Cortex of kidney (tissue), 1 donor: ENCODE results near the gene NKX6-2.
"Not testable (repeated sequence)": the region's sequence is repeated elsewhere in the genome, so short reads cannot be mapped to it uniquely, and the experiment has no call there.

Experiments
- DNase-seq: peaks from one replicate; lab custom pipeline; 2025; lab: John Stamatoyannopoulos, UW

Gene NKX6-2

GRCh38 chr10:132785723-132786475 lies at the start of gene NKX6-2:
TSS of gene NKX6-2 (minus strand) at chr10:132786147. CDS start at chr10:132785948, 199 bp downstream.
- no peak for DNase-seq

GRCh38 chr10:132834891-132835847 lies 49.2 kb upstream of the NKX6-2 start:
- DNase-seq = no peak

DNA sequence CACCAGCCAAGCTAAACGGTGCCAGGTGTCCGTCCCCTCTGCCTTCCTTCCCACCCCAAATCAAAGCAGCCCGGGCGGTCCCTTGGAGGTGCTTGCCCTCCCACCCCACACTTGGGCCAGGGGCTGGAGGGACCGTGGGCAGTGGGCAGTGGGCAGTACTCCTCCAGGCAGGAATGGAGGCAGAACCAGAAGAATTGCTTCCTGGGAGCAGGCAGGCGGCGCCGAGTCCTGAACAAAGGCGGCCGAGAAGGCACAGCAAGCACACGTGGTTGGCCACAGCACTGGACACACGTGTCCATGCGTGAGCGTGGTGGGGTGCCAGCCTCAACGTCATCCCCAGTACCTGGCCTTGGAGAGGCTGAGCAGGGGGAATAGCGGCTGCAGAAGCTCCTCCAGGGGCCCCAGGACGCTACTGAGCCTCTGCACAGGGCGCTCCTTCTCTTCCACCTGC lies 48.4 kb upstream of the NKX6-2 start:
- DNase-seq = no peak

- no peak for DNase-seq
Observed at GRCh38 chr10:132833421-132834111, 47.6 kb upstream of the NKX6-2 start.

DNA sequence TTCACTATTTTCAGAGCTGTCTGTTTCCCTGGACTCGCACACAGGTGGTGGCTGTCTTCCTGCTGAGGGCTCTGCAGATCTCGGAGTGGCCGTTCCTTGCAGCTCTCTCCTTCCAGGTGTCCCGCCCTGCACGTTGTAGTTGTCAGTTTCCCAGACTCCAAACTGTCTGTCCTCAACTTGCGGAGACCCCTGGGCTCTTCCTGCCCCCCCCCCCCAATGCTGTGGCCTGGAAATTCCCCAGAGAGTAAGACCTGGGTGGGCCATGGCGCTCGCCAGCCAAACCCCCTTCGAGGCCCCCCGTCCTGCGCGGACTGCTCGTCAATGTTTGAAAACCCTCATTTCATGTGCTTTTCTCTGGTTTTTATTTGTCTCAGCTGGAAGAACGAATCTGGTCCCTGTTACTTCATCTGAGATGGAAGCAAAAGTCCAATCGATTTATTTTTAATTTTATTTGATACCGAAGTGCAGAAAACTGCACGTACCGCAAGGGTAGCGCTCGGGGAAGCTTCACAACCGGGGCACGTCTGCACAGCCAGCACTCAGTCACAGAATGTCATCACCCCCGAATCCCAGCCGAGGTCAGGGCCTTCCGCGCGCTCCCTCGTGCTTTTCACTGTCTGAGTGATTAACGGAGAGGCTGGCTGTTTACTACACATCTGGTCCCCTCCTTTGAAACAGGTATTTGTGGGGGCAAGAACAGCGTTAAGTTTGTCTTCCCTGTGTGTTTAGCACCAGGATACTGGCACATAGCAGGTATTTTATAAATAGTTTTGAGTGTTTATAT lies 46.4 kb upstream of the NKX6-2 start:
- no peak for DNase-seq

DNA sequence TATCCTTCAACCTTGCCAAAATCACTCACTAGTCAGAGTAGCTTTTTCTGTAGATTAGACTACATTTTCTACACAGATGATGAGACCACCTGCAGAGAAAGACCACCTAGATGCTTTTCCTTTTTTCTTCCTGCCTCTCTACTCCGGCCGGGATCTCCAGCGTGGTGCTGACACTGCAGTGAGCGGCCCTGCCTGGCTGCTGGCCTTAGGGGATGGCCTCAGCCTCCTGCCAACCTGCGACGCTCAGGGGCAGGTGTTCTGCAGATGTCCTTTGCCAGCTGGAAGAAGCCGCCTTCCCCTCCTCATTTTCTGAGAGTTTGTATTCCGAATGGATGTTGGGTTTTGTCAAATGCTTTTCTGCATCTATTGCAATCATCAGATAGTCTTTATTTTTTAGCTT lies 43.5 kb upstream of the NKX6-2 start:
- DNase-seq = no peak

- no peak for DNase-seq
Observed at GRCh38 chr10:132828681-132829080, 42.7 kb upstream of the NKX6-2 start.

DNA sequence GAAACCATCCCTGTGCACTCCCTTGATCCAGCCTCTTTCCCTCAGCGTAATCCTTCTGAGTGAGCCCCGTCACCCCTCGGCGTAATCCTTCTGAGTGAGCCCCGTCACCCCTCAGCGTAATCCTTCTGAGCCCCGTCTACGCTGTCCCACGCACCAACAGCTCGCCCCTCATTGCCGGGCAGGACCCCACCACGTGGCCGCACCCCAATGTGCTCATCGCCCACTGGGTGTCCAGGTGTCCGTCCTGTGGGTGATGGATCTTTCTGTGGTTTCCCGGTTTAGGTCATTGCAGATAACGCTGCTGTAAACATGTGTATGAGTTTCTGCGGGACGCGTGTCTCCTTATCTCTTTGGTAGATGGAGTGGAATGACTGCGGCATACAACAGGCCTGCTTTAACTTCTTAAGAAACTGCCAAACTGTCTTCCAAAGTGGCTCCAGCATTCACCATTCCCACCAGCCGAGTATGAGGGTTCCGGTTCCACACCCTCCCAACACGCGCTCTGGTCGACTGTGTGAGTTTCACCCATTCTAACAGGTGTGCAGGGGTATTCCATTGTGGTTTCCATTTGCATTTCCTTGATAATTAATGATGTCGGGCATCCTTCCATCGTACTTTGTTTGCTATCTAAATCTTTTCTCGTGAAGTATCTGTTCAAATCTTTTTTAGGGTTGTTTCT lies 42.1 kb upstream of the NKX6-2 start:
- no peak for DNase-seq

- no peak for DNase-seq
Observed at GRCh38 chr10:132827423-132827789, 41.5 kb upstream of the NKX6-2 start.

GRCh38 chr10:132826524-132827422 lies 40.8 kb upstream of the NKX6-2 start:
- no peak for DNase-seq

DNA sequence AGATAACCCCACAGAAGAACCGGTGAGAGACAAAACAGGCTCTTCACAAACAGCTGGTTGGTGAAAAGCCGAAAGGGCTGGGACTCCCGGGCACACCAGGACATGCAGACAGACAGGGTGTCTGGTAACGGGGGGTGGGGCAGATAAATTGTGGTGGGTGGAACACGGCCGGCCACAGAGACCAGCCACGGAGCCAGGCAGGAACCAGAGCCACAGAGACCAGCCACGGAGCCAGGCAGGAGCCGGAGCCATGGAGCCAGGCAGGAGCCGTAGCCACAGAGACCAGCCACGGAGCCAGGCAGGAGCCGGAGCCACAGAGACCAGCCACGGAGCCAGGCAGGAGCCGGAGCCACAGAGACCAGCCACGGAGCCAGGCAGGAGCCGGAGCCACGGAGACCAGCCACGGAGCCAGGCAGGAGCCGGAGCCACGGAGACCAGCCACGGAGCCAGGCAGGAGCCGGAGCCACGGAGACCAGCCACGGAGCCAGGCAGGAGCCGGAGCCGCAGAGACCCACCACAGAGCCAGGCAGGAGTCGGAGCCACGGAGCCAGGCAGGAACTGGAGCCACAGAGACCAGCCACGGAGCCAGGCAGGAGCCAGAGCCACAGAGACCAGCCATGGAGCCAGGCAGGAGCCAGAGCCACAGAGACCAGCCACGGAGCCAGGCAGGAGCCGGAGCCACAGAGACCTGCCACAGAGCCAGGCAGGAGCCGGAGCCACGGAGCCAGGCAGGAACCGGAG lies 40.0 kb upstream of the NKX6-2 start:
- DNase-seq = not testable (repeated sequence)

- no peak for DNase-seq
Observed at GRCh38 chr10:132820056-132820455, 34.1 kb upstream of the NKX6-2 start.

- DNase-seq = no peak
Observed at GRCh38 chr10:132817701-132818211, 31.8 kb upstream of the NKX6-2 start.

DNA sequence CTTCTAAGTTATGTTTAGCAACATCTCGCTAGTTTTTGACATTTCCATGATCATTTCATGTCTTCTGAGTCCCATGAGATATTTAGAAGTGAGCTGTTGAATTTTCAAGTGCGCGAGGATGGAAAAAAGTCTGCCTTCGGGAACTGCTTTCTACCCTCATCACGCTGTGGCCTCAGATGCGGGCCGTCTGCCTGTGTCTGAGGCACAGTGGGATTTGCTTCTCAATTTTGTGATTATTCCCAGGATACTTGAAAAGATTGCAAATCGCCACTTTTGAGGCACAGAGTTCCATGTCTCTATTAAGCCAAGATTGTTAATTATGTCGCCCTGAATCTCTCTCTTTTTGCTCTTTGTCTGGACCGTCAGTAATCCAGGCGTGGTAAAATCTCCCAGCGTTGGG lies 30.8 kb upstream of the NKX6-2 start:
- DNase-seq = no peak

DNA sequence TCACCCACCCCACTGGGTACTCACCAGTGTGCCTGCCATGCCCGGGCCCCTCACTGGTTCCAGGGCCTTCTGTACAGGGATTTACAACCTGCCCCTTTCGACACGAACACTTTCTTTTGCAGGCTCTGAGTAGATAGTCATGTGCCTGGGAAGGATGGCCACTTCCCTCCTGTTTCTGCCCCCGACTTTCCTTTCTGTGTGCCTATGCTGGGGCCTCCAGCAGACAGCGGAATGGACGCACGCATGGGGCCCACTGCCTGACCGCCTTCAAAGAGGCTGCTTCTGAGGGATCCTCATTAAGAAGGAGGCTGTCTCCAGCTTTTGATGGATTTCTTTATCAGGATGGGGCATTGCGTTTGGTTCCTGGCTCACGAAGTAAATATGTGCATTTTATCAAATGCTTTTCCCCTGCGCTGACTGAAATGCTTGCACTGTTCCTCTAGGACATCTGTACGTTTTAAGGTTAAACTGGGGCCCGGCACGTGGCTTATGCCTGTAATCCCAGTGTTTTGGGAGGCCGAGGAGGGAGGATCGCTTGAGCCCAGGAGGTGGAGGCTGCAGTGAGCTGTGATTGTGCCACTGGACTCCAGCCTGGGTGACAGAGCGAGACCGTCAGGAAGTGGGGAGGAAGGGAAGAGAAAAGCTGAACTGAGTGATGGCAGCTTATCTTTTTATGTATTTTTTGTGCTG lies 29.4 kb upstream of the NKX6-2 start:
- DNase-seq = no peak

- DNase-seq = no peak
Observed at GRCh38 chr10:132814469-132814856, 28.5 kb upstream of the NKX6-2 start.

- DNase-seq = no peak
Observed at GRCh38 chr10:132813560-132814468, 27.9 kb upstream of the NKX6-2 start.
